HepG2 (cell line): Measurements from ENCODE around the gene COA5. TPM values are rescaled to one million over a fixed set of nuclear protein-coding genes. Genes with fewer than 3 reads are reported as not detected.
A peak's percentile ranks its signal among the peaks of the same experiment; 100 is the strongest.

Source experiments
- HNRNPK ChIP-seq: fragments of 200-400 bp; formaldehyde crosslinking; IDR thresholded peaks from 2 replicates; pipeline ENCODE4 v1.6.1; 2018; ENCODE audit warnings: low read length, low read depth, moderate library complexity, mild to moderate bottlenecking; ENCODE audit not compliant: poor library complexity, severe bottlenecking
- KLF16 ChIP-seq, 2 experiments: sonication (generic) in 1 of 2; formaldehyde crosslinking in 1 of 2; IDR thresholded peaks; 2 replicates each; pipeline versions ENCODE4 v1.6.1 to v1.8.0; 2016 to 2023; ENCODE audit warnings: missing genetic modification reagents in 2 of 2, missing compliant biosample characterization in 1 of 2
- MLX ChIP-seq: IDR thresholded peaks from 2 replicates; pipeline ENCODE4 v1.6.1; 2016
- MYPOP ChIP-seq: sonication (generic); formaldehyde crosslinking; IDR thresholded peaks from 2 replicates; pipeline ENCODE4 v1.8.1; 2023; ENCODE audit warnings: mild to moderate bottlenecking, moderate library complexity, missing genetic modification reagents
- SIX4 ChIP-seq: sonication (generic); formaldehyde crosslinking; IDR thresholded peaks from 2 replicates; pipeline ENCODE4 v1.4.0; 2020; ENCODE audit warnings: missing genetic modification reagents
- ZNF646 ChIP-seq: sonication (generic); formaldehyde crosslinking; IDR thresholded peaks from 2 replicates; pipeline ENCODE4 v1.9.0; 2021; ENCODE audit warnings: mild to moderate bottlenecking, missing genetic modification reagents
- ZXDC ChIP-seq: sonication (generic); formaldehyde crosslinking; IDR thresholded peaks from 2 replicates; pipeline ENCODE4 v1.5.0; 2020; ENCODE audit warnings: mild to moderate bottlenecking, missing genetic modification reagents
- polyA plus RNA-seq, 8 experiments: library from polyadenylated mRNA; depleted of rRNA in 3 of 8; stranded (reverse) in 7 of 8; unstranded in 1 of 8; fragments of >200 nt; fragmentation: Illumina TruSeq in 4 of 8; extraction: Trizol in 4 of 8; gene quantifications; 2 replicates each; pipeline versions ENCODE4 v1.2.1 to v1.2.3, GENCODE V29; 2011 to 2016; ENCODE audit warnings: low read depth in 4 of 8, missing spikeins in 1 of 8, mixed read lengths in 1 of 8; ENCODE audit not compliant: insufficient read depth in 1 of 8
- total RNA-seq, 5 experiments: library from RNA; depleted of rRNA; stranded (reverse); fragments of >200 nt; fragmentation: Illumina TruSeq; extraction: Trizol; gene quantifications; 2 replicates each; pipeline ENCODE4 v1.2.3, GENCODE V29; 2016; ENCODE audit warnings: low read depth in 1 of 5
- TF ChIP-seq, protein P1 (sequence below): sonication (generic); formaldehyde crosslinking; IDR thresholded peaks from 2 replicates; pipeline ENCODE4 v1.4.0; 2020; ENCODE audit warnings: missing genetic modification reagents, borderline replicate concordance
- TF ChIP-seq, protein P2 (sequence below): sonication (generic); formaldehyde crosslinking; IDR thresholded peaks from 2 replicates; pipeline ENCODE4 v1.4.0; 2020; ENCODE audit warnings: missing genetic modification reagents

The COA5 gene
- total and polyA plus RNA-seq, 2 of the 13 experiments (the other 11 are each of a cell fraction or from before 2014, with no cell fraction given): 43.6 to 64.5 TPM

- TF ChIP-seq MLX (CRISPR knock-in tag) (peak; percentile 56; the same call in 1 of the 2 replicates), ZXDC (peak; percentile 27; the same call in 1 of the 2 replicates), SIX4 (peak; percentile 13; the same call in 1 of the 2 replicates), ZNF646 (no peak; the same call in 1 of the 2 replicates), KLF16 (CRISPR knock-in tag; IDR thresholded peaks at IDR 0.05) (peak in 1 of 2 experiments; percentile 100; a peak in 2 of 4 replicates), HNRNPK (peak; percentile 95), MYPOP (CRISPR knock-in tag) (peak; percentile 93)
- TF ChIP-seq, protein P1, sequence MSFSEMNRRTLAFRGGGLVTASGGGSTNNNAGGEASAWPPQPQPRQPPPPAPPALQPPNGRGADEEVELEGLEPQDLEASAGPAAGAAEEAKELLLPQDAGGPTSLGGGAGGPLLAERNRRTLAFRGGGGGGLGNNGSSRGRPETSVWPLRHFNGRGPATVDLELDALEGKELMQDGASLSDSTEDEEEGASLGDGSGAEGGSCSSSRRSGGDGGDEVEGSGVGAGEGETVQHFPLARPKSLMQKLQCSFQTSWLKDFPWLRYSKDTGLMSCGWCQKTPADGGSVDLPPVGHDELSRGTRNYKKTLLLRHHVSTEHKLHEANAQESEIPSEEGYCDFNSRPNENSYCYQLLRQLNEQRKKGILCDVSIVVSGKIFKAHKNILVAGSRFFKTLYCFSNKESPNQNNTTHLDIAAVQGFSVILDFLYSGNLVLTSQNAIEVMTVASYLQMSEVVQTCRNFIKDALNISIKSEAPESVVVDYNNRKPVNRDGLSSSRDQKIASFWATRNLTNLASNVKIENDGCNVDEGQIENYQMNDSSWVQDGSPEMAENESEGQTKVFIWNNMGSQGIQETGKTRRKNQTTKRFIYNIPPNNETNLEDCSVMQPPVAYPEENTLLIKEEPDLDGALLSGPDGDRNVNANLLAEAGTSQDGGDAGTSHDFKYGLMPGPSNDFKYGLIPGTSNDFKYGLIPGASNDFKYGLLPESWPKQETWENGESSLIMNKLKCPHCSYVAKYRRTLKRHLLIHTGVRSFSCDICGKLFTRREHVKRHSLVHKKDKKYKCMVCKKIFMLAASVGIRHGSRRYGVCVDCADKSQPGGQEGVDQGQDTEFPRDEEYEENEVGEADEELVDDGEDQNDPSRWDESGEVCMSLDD: no peak
- TF ChIP-seq, protein P2, sequence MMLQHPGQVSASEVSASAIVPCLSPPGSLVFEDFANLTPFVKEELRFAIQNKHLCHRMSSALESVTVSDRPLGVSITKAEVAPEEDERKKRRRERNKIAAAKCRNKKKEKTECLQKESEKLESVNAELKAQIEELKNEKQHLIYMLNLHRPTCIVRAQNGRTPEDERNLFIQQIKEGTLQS (CRISPR knock-in tag): peak; percentile 57; the same call in 1 of the 2 replicates
Measured at GRCh38 chr2:98608116-98608961, at the start of gene COA5, which contains the start of gene UNC50 (continued).
